OCI-LY7 (cell line): ENCODE results near the gene OSBP2.

Experiments used
- CTCF ChIP-seq: fragments of 200-600 bp; sonication (generic); conservative IDR thresholded peaks from 2 replicates; pipeline ENCODE4 v1.5.1; 2014; ENCODE audit warnings: mild to moderate bottlenecking, antibody characterized with exemption, low read length, moderate library complexity, mixed read lengths
- EZH2phosphoT487 ChIP-seq: fragments of 200-600 bp; sonication (generic); IDR thresholded peaks from 2 replicates; pipeline ENCODE4 v1.6.1; 2018; ENCODE audit warnings: low read depth, borderline replicate concordance, mild to moderate bottlenecking, mixed run types, antibody characterized with exemption, low read length, moderate library complexity, mixed read lengths

GRCh38 chr22:30889996-30890480, 195.4 kb downstream of the OSBP2 start:
- no peak for TF ChIP-seq CTCF
- no peak for TF ChIP-seq EZH2phosphoT487
